HG02981 (cell line): Measurements from ENCODE around the gene KCTD13.
"Not testable (repeated sequence)": the region's sequence is repeated elsewhere in the genome, so short reads cannot be mapped to it uniquely, and the experiment has no call there.

ENCODE experiments used
- ATAC-seq: cut with Tn5 transposase; IDR thresholded peaks from one replicate; pipeline ENCODE4 v1.9.1; 2021; ENCODE audit warnings: mild to moderate bottlenecking, moderate library complexity; ENCODE audit not compliant: unreplicated experiment

Gene KCTD13

GRCh38 chr16:29908719-29909220, 17.3 kb downstream of the KCTD13 start:
- no peak for ATAC-seq

GRCh38 chr16:29907973-29908372, 18.1 kb downstream of the KCTD13 start:
- ATAC-seq, result no peak

- no peak for ATAC-seq
These were observed 19.3 kb downstream of the KCTD13 start for GRCh38 chr16:29906520-29907244.

GRCh38 chr16:29905668-29906067, 20.4 kb downstream of the KCTD13 start:
- no peak for ATAC-seq

GRCh38 chr16:29904947-29905346, 21.1 kb downstream of the KCTD13 start:
- ATAC-seq, result no peak

GRCh38 chr16:29903590-29903989, 22.4 kb downstream of the KCTD13 start:
- no peak for ATAC-seq

GRCh38 chr16:29901607-29901945, 24.4 kb downstream of the KCTD13 start:
- ATAC-seq, result no peak

- ATAC-seq, result no peak
These were observed 25.0 kb downstream of the KCTD13 start for GRCh38 chr16:29900888-29901606.

GRCh38 chr16:29900102-29900887, 25.7 kb downstream of the KCTD13 start, which contains the start of gene ASPHD1:
TSS of gene ASPHD1 (plus strand) at chr16:29900488. CDS start at chr16:29900972, 484 bp downstream.
- ATAC-seq, result no peak

GRCh38 chr16:29899516-29900101, 26.4 kb downstream of the KCTD13 start, which contains the start of gene SEZ6L2:
TSS of gene SEZ6L2 (minus strand) at chr16:29899550. CDS start at chr16:29899019, 531 bp downstream.
- ATAC-seq, result no peak

GRCh38 chr16:29898804-29899515, 27.1 kb downstream of the KCTD13 start:
- ATAC-seq, result no peak

GRCh38 chr16:29898135-29898803, 27.8 kb downstream of the KCTD13 start:
- no peak for ATAC-seq

GRCh38 chr16:29897333-29897732, 28.7 kb downstream of the KCTD13 start:
- no peak for ATAC-seq

- ATAC-seq, result no peak
These were observed 29.2 kb downstream of the KCTD13 start for GRCh38 chr16:29896841-29897240.

GRCh38 chr16:29894352-29894751, 31.7 kb downstream of the KCTD13 start:
- no peak for ATAC-seq

GRCh38 chr16:29893553-29893952, 32.5 kb downstream of the KCTD13 start:
- ATAC-seq, result no peak

GRCh38 chr16:29892458-29892813, 33.6 kb downstream of the KCTD13 start:
- no peak for ATAC-seq

GRCh38 chr16:29891525-29892457, 34.2 kb downstream of the KCTD13 start:
- ATAC-seq, result no peak

GRCh38 chr16:29889372-29889771, 36.7 kb downstream of the KCTD13 start:
- ATAC-seq, result not testable (repeated sequence)
